ENCODE measurements around the gene SNRNP25.
A peak's percentile ranks its signal among the peaks of the same experiment; 100 is the strongest.

The SNRNP25 gene

DNA sequence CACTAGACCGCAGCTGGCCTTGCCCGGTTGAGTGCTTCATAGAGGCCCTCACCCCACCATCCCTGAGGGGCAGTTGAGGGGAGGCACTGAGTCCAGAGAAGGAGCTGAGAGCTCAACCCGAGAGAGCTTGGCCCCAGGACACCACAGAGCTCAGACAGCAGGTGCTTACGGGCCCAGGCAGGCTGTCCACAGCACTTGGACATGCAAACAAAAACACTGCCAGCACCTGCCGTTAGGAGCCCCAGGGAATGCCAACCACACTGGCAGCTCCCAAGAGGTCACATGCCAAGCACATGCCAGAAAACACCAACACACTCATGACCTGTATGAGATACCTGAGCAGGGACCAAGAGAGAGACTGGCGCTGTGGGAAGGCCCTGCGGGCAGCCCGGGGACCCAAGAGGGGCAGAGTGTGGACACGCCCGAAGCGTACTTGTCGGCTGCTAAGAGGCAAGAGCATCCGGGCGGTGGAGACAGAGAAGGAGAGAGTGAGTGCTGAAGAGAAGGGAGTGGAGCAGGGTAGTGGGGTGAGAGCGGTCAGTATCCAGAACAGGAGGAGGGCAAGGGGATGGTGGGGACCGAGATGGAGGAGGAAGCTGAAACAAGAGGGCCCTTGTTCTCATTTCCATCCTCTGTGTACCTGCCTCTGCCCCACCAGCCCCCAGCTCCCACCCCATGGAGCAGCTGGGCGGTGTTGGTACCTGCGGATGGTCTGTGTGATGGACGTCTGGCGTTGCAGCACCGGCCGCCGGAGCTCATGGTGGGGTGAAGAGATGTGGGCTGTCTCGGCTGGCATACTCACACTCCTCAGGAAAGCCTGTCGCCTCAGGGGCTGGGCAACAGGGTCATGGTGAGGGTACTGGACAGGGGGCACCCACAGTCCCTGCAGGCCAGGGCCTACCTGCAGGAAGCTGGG lies 10.6 kb downstream of the SNRNP25 start:
- DNase-seq, result peak; percentile 46

DNA sequence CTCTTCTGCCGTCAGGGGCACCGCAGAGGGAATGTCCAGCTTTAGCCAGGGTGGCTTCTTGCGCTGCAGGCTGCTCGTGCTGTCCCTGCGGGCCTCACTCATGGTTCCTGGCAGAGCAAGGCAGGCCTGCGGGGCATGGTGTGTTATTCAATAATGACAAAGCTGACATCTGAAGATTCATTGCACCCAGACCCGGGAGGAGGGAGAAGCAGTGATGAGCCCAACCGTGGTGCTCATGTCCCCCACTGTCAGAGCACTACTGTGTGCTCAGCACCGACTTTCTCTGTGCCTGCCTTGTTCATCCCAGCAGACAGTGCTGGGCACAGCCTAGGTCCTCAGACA lies 11.3 kb downstream of the SNRNP25 start:
- DNase-seq, result no peak

DNA sequence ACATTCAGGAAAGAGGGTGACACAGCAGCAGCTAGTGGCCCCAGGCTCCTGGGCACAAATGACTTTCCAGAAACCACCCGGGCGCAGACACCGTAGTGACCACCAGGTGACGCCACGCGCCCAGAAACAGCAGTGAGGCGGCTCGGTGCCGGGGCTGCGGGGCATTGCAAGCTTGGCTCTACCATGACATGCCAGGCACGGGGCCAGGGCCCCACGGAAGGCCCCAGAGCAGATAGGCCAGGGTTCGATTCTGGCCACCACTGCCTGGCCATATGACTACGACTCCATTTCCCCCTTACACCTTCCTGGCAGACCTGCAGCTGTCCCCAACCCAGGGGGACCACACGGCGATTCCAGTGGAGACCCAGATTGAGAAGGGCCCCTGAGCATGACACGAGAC lies 12.1 kb downstream of the SNRNP25 start:
- peak; percentile 74 for DNase-seq

DNA sequence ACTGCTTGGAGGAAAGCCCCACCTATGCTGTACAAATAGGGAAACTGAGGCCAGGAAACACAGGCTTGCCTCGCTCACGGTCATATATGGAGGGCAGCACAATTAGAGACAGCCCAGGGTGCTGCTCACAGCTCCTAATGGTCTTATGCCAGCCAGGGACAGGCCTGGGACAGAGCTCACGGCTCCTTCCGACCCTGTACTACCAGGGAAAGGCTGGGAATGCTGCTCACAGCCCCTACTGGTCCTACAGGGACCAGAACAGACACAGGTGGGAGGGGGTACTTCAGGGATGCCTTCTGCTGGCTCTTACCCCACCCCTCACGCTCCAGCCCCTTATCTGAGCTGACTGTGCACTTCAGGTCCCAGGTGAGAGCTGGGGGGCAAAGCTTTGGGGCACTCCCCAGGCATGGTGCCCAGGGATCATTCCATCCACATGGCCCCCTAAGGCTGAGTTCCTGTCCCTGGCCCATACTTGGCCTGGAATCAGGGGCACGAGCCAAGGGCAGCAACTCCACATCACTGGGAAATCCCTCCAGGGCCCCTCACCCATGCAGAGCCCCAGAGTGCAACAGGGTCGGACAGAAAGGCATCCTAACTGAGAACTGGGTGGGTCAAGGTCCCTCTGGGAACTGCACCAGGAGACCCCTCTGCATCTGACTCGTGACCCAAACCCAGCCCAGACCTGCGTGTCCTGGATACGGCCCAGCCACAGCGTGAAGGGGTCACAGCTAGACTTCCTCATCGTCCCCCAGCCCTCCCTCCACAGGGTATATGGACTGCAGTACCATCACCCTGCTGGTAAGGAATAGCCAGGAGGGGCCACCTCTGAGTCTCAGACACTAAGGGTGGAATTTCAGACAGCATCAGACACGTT lies 12.9 kb downstream of the SNRNP25 start:
- DNase-seq, result no peak

DNA sequence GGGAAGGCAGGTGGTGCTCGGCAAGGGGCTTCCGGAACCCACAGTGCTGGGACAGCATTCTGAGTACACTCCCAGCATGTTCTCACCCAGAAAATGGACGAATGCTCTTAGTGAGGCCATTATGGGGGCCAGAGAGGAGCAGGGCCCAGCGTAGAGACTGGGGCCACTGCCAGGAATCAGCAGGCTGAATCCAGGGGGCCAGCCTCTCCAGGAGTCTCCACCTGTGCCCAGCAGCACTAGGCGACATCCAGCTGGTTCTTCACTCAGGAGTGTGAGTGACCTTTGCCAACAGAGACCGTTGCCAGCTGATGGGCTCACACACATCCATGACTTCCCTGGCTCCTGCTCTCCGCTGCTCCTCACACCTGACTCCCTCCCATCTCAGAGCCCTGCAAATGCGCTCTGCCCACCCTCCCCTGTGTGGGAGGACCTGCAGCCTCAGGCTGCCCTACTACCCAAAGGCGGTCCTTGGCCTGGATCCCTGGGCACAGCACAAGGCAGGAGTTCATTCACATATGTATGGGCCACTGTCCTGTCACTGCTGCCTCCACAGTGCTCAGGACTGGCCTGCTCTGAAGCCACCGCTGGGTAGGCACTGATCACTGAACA lies 13.7 kb downstream of the SNRNP25 start:
- DNase-seq, result peak; percentile 83

DNA sequence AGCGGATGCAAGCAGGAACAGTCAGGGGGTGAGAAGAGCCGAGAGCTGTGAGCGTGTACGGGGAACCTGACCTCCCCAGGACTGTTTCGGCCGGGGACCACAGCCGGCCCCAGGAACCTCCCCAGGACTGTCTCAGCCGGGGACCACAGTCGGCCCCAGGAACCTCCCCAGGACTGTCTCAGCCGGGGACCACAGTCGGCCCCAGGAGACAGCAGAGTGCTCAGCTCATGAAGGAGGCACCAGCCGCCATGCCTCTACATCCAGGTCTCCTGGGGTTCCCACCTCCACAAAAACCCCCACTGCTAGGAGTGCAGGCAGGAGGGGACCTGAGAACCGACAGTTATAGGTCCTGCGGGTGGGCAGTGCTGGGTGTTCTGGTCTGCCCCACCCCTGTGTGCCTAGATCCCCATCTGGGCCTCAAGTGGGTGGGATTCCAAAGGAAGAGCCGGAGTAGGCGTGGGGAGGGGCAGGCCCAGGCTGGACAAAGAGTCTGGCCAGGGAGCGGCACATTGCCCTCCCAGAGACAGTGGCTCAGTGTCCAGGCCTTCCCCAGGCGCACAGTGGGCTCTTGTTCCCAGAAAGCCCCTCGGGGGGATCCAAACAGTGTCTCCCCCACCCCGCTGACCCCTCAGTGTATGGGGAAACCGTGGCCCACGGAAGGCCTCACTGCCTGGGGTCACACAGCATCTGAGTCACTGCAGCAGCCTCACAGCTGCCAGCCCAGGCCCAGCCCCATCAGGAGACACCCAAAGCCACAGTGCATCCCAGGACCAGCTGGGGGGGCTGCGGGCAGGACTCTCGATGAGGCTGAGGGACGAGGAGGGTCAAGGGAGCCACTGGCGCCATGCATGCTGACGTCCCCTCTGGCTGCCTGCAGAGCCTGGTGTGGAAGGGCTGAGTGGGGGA lies 14.5 kb downstream of the SNRNP25 start:
- no peak for DNase-seq

DNA sequence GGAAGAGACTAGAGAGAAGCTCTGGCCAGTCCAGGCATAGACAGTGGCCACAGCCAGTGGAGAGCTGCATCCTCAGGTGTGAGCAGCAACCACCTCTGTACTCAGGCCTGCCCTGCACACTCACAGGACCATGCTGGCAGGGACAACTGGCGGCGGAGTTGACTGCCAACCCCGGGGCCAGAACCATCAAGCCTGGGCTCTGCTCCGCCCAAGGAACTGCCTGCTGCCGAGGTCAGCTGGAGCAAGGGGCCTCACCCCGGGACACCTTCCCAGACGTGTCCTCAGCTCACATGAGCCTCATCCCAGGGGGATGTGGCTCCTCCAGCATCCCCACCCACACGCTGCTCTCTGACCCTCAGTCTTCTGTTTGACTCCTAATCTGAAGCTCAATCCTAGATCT lies 15.6 kb downstream of the SNRNP25 start:
- DNase-seq, result no peak

DNA sequence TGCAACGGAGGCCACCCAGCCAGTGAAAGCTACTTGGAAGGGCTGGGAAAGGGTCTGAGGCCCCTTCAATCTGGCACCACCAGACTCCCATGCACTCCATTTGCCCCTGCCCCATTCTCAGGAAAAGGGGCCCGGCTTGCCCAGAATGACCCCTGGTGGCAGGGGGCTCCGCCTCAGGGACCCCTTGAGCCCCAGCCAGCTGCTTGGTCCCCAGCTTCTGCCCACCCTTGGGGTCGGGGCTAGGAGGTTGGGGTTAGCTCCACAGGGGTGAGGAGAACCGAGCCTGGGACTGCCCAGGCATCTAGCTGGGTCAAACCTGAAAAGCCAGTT lies 17.5 kb downstream of the SNRNP25 start:
- DNase-seq, result no peak

DNA sequence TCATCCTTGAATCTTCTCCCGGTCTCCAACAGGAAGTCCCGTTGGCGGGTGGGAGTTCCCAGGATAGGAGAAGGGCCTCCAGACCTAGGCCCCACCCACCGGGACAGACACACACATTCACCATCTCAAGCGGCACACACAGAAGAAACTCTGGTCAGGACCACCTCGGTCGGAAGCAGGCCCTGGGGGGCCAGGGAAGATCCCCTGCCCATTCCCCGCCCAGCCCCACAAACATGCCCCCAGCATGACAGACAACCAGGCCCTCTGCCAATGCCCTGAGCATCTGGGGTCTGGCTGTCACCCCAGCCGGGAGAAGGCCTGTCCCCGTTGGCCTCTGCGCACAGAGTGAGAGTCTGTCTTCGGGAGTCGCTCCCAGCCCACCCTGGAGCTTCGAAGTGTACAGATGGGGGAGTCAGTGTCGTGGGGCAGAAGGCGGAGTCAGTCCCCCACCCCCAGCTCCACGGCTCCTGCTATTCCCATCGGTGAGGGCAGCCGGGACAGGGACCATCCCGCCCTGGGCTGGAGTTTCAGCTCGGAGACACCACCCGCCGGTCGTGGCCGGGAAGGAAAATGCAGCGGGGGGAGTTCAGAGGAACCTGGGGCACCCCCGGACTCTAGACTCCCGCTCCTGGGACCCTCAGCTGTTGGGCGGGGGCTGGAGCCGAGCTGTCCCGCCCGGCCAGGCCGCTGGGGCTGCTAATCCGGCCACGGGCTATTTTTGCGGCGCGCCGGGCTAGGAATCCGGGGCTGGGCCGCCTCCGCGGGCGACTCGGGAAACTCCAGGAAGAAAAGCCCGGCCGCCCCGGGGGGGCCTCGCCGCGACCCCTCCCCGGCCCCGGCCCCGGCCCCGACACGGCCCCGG lies 18.1 kb downstream of the SNRNP25 start:
- DNase-seq, result no peak

DNA sequence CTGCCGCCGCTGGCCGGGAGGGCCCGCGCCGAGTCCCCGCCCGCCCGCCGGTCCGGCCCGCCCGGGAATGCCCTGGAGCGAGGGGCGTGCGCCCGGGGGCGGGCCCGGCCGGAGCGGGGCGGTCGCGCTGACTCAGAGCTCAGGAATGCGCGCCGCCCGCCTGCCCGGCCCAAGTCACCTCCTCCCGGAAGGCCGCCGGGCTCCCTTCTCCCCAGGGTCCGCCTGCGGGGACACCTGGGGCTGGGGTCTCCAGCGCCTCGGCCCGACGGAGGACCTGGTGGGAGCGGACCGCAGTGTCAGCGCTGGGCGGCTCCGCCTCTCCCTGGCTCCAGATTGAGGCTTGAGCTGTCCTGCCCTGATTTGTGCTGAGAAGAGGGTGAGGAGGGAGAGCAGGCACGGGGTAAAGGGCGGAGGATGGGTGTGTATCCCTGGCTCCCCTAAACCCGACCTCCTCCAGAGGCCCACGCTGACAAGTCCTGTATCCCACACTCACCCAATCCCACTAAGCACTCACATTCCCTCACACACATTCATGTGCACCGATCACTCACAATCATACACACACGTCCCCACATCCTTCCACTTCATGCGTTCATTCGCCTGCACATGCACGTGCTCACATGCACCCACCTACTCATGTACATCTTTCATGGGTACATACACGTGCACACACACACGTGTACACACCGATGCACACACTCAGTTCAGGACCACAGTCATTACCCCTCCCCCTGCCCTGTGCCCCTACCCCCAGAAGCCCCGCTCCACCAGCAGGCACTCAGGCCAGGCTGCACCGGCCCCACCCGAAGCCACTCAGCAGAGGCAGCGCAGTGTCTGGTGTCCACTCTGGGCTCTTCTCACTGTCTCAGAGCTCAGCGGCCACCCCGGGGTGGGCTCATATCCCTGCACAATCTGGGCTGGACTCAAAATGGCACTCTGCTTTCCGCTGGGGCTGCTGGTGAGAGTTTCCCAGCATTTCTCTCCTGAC lies 19.2 kb downstream of the SNRNP25 start, which contains the start of gene RHBDF1:
Gene RHBDF1, minus strand, starts transcription at position 71 of the 988 bp plus-strand sequence. CDS start 7,616 bp downstream, outside the sequence.
- no peak for DNase-seq

DNA sequence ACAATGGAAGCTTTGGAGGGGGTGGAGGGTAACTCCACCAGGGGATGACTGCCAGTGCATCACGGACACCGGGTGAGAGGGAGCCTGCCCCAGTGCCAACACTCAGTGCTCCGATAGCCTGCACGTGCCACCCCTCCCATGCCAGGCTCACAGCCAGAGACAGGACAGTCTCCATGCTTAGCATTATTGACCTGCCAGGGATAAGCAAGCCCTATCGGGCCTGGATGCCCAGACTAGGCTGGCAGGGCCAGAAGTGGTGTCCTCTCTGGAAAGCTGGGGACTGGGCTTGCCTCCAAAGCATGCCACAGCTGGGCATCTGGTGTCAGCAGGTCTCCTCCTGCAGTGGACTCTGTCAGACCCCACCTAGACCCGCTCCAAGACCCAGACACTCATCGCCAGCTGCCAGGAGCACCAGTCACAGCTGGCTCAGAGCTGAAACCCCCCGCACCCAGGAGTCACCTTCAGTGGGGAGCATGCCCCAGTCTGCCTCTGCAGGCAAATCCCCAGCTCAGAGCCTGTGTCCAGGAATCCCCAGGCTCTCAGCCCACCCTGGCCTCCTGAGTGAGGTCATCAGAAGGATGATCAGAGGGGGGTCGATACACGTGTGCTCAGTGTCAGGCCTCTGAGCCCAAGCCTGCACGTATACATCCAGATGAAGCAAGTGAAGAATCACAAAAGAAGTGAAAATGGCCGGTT lies 20.6 kb downstream of the SNRNP25 start:
- DNase-seq, result no peak

DNA sequence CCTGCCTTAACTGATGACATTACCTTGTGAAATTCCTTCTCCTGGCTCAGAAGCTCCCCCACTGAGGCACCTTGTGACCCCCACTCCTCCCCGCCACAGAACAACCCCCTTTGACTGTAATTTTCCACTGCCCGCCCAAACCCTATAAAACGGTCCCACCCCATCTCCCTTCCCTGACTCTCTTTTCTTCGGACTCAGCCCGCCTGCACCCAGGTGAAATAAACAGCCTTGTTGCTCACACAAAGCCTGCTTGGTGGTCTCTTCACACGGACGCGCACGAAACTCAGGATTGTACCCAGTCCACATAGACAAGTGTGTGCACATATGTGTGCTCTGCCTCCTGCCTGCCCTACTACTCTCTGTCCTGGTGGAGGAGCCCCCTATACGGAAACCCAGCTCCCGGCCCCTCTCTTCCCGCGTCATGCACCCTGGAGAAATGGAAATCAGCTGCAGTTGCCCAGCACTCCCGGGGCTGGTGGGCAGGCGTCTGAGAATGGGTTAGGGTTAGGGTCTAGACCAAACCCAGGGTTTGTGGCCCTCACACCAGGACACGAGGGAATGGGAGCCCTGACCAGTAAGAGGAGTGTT lies 21.2 kb downstream of the SNRNP25 start:
- no peak for DNase-seq

DNA sequence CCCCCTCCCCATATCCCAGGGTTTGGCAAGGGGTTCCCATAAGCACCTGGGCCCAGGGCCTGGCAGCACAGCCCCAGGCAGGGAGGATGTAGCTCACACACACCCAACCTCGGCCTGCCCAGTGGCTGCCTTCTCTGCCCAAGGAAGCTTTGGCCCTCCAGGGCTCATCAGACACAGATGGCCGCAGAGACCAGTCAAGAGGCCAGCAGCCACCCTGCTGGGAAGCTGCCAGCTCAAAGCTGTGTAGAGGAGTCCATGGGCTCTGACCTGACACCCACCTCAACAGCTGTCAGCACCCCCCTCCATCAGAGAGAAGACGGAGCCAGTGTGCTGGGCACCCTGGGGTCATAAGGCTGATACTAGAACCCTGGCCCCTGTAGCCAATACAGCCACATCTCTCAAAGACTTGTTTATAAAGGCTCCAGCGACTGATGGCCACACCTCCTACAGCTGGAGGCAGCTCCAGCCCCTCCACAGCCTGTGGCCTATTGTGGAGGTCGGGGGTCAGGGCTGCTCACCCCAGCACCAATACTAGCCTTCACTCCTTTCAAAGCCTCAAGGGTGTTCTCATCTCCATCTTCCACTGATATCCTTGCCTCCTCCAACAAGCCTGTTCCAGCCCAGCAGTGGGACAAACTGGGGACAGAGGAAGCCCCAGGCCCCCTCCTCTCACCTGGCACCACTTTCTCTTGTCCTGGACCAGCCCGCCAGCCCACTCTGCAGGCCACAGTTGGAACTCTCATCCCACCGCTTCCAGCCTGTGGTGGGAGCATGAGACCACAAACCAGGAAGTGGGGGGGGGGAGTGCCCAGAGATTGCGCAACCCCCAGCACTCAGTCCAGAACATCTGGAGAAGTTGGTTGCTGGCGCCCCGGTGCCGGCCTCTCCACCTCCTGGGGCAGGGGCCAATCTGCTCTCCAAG lies 22.2 kb downstream of the SNRNP25 start:
- no peak for DNase-seq

DNA sequence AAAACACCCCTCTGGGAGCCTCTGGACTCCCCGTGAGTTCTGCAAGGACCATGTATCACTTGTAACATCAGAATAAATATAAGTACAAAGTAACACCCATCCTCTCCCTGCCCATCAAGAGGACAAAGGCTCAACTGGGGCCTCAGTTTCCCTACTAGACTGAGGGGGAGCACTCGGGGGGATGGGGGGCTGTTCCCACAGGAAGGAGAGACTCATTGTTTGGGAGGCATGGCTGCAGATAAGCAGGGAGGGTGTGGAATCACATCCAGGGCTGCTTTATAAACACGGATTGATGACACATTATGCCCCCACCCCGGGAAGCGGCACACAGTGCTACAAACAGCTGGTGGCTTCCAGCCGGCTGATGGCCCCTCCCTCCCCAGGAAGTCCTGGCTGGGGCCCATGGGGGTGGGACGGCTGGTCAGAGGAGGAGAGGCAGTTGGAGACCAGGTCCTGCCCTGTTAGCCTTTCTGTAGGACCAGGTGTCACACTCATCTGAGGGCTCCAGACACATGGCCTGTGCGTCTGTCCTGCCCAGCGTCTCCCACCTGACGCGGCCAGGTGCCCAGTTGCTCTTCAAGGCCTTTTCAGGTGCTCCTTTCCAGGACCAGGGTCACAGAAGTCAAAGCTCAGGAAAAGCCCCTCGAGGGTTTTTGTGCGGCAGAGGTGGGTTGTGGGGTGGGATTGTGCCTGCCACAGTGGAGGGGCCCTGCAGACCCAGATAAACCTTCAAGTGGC lies 23.1 kb downstream of the SNRNP25 start:
- no peak for DNase-seq

DNA sequence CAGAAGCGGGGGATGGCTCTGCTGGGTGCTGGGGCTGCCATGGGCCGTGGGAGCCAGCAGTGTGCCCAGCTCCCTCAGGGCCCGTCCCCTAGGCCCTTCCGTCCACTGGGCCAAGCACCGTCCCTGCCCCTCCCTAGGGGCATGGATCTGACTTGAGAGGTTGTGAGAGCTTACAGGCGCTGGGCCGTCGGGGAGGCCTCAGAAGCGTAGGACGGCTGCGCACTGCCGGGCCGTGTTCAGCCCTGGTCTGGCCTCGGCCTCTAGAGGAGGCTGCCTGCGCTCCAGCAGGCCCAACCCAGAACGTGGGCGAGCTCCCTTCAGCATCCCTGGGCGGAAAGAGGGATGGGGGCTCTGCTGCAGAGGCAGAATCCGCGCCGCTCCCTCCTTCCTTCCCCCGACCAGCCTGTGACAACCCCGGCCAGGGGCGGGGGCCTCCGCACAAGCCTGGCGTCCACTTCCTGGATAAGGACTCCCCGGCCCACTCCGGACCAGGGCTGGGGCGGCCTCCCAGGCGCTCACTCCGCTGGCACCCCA lies 23.7 kb downstream of the SNRNP25 start:
- DNase-seq, result no peak

DNA sequence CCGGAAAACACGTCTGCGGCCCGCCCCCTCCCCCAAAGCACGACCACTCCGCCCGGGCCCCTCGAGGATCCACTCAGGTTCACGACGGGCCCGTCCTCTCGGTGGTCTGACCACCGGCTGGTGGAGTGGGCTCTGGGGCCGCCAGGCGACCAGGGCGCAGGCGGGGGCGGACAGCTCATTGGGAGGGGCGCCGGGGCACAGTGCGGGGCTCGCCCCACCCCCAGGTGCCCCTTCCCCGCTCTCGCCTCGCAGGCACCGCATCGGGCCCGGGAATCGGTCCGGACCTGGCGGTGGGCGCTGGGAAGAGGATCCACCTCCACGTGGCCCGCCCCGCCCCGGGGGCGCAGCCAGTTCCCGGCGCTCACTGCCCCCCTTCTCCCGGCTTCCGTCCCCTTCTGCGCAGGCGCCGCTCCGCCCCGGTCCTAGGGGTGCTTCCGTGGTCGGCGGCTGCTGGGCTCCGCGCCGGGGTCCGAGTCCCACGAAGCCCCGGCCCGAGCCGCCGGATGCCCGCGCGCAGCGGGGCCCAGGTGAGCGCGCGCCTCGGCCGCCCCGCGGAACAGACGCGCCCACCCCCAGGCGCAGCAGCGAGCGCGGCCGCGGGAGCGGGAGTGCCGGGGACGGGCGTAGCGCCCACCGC lies 24.3 kb downstream of the SNRNP25 start, which contains the start of gene MPG:
Gene MPG, plus strand, starts transcription at position 419 of the 637 bp plus-strand sequence. Its CDS starts 85 bp downstream, at position 504.
- DNase-seq, result peak; percentile 62
